Neutrophil (primary cell): ENCODE measurements around the gene WFDC5.

ENCODE experiments used
- H3K27ac ChIP-seq: fragments of 200-600 bp; sonication (generic); 2 replicates; pipeline ENCODE4 v1.5.1; 2016; ENCODE audit warnings: mild to moderate bottlenecking, moderate library complexity
- H3K27me3 ChIP-seq: fragments of 200-600 bp; sonication (generic); 2 replicates; pipeline ENCODE4 v1.6.0; 2016; ENCODE audit warnings: mild to moderate bottlenecking
- H3K36me3 ChIP-seq: fragments of 200-600 bp; sonication (generic); 2 replicates; pipeline ENCODE4 v1.5.1; 2017
- H3K4me1 ChIP-seq, 2 experiments: fragments of 200-600 bp in 1 of 2; sonication (generic) in 1 of 2; 1 replicate in 1 of 2; 2 replicates in 1 of 2; pipeline versions ENCODE4 v1.5.1 to v1.6.1; 2013 to 2016; ENCODE audit warnings: low read depth in 1 of 2, low read length in 1 of 2, mild to moderate bottlenecking in 1 of 2, moderate library complexity in 1 of 2; ENCODE audit not compliant: control insufficient read depth in 1 of 2, insufficient read depth in 1 of 2
- H3K4me3 ChIP-seq, 2 experiments: fragments of 200-600 bp in 1 of 2; sonication (generic) in 1 of 2; 1 replicate in 1 of 2; 2 replicates in 1 of 2; pipeline ENCODE4 v1.5.1; 2013 to 2016; ENCODE audit warnings: low read depth in 1 of 2, low read length in 1 of 2, mild to moderate bottlenecking in 1 of 2, moderate library complexity in 1 of 2
- H3K9me3 ChIP-seq: fragments of 200-600 bp; sonication (generic); 2 replicates; pipeline ENCODE4 v1.5.1; 2016
- CTCF ChIP-seq: fragments of 200-600 bp; sonication (generic); IDR thresholded peaks from 2 replicates; pipeline ENCODE4 v1.5.1; 2016; ENCODE audit warnings: antibody characterized with exemption

The WFDC5 gene

DNA sequence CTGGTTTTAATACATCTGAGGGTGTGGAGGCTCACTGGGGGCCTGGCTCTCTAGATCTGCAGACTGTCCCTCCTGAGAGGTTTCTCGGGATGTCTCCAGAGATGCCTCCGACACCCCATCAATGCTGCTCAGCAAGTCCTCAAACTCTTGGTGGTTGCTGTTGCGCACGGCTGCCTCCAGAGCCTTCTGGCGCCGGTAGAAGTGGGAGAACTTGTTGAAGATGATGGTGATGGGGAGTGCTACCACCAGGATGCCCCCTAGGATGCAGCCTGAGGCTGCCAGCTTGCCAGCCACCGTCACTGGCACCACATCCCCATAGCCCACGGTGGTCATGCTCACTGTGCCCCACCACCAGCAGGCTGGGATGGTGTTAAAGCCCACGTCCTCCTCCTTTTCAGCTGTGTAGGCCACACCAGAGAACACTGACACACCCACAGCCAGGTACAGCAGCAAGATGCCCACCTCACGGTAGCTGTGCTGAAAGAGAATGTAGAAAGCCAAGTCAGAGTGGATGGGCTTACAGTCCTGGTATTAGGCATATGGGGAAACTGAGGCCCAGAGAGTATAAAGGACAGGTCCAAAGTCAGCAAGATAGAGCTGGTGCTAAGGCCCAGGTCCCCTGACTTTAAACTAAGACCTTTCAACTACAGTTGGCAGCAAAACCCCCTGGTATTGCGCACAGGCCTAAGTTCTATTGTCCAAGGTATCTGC, 20.0 kb downstream of the WFDC5 start:
- no peak for TF ChIP-seq CTCF
- H3K4me1 ChIP-seq: peaks cover 9 to 13% of the 10 kb centered on the region in 2 experiments
- peaks cover 46% of the 10 kb centered on the region for H3K36me3 ChIP-seq
- peaks cover 41% of the 10 kb centered on the region for H3K27me3 ChIP-seq
- no peaks in the 10 kb centered on the region for H3K9me3 ChIP-seq
- H3K4me3 ChIP-seq: no peak overlapping the region
- H3K27ac ChIP-seq: no peak overlapping the region

GRCh38 chr20:45094201-45094600, 20.8 kb downstream of the WFDC5 start:
- H3K9me3 ChIP-seq: no peaks in the 10 kb centered on the region
- H3K27ac ChIP-seq: no peak overlapping the region
- H3K27me3 ChIP-seq: peaks cover 33% of the 10 kb centered on the region
- peaks cover 9 to 13% of the 10 kb centered on the region in 2 experiments for H3K4me1 ChIP-seq
- H3K4me3 ChIP-seq: no peak overlapping the region
- peaks cover 54% of the 10 kb centered on the region for H3K36me3 ChIP-seq
- TF ChIP-seq CTCF: no peak

DNA sequence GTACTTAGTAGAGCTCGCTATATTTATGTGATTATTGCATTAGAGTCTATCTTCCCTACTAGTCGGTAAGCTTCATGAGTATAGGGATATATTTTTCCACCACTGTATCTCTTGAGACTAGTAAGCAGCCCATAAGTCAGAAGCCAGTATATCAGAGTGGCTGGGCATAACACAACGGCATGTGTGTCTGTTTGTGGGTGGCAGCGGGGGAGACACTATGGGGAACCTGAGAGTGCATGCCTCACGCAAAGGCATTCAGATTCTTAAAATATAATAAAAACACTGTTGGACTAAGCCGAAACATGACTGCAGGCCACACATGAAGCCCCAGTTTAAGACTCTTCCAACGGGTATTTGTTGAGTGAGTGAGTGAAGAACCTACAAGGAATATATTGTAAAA, 22.1 kb downstream of the WFDC5 start:
- no peak for TF ChIP-seq CTCF
- no peak overlapping the region for H3K27ac ChIP-seq
- no peak overlapping the region for H3K4me3 ChIP-seq
- H3K36me3 ChIP-seq: peaks cover 65% of the 10 kb centered on the region
- H3K4me1 ChIP-seq: peaks cover 4 to 5% of the 10 kb centered on the region in 2 experiments
- H3K9me3 ChIP-seq: no peaks in the 10 kb centered on the region
- peaks cover 20% of the 10 kb centered on the region for H3K27me3 ChIP-seq

DNA sequence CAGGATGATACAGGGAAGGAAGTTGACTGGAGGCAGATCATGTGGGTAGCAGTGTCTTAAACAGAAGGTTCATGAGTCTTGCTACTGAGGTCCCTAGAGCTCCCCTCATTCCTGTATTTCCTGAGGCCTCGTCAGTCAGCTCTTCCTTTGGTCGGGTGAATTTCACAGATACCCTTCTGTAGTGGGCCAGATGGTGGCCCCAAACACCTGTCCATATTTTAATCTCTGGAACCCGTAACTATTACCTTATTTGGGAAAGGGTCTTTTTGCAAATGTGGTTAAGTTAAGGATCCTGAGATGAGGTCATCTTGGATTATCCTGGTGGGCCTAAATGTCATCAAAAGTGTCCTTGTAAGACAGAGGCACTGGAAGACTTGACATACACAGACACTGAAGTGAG, 23.6 kb downstream of the WFDC5 start:
- Histone ChIP-seq H3K4me1 (no peaks in the 10 kb centered on the region), H3K27me3 (peaks cover 4% of the 10 kb centered on the region), H3K9me3 (no peaks in the 10 kb centered on the region), H3K27ac (no peak overlapping the region), H3K4me3 (no peak overlapping the region), H3K36me3 (peaks cover 81% of the 10 kb centered on the region)
- TF ChIP-seq CTCF: no peak

- TF ChIP-seq CTCF: no peak
- no peak overlapping the region for H3K27ac ChIP-seq
- H3K9me3 ChIP-seq: no peaks in the 10 kb centered on the region
- H3K4me3 ChIP-seq: no peak overlapping the region
- peaks cover 90% of the 10 kb centered on the region for H3K36me3 ChIP-seq
- H3K4me1 ChIP-seq: no peaks in the 10 kb centered on the region
- H3K27me3 ChIP-seq: no peaks in the 10 kb centered on the region
These were observed 24.5 kb downstream of the WFDC5 start for GRCh38 chr20:45090481-45090880.
